ENCODE results near the gene FAM200A. TPM values are rescaled to one million over a fixed set of nuclear protein-coding genes. Genes with fewer than 3 reads are reported as not detected.

The FAM200A gene
- total RNA-seq, 1 experiment from 2014 or later, result 5.2 TPM

- peak within 1 kb of the TSS; percentile 87 for H3K4me3 ChIP-seq (ENCODE audit: low read depth, low read length)
- intact Hi-C loops (cut with micrococcal nuclease; ENCODE audit: unreplicated experiment), result loop anchor here (1.0 to 10.0 kb wide), 2 partner anchors 28 to 195 kb away; partner anchors contain the start of gene ZNF789
- Mint-ChIP-seq H3K27me3 (ENCODE audit: insufficient read depth, unreplicated experiment) (no peaks in the 10 kb centered on the region), H3K36me3 (ENCODE audit: insufficient read depth, unreplicated experiment) (peaks cover 42% of the 10 kb centered on the region), H3K4me1 (ENCODE audit: low read depth, unreplicated experiment) (peaks cover 11% of the 10 kb centered on the region), H3K27ac (ENCODE audit: unreplicated experiment) (peak within 1 kb of the TSS; percentile 97), H3K9me3 (ENCODE audit: unreplicated experiment) (no peaks in the 10 kb centered on the region), H3K4me3 (ENCODE audit: unreplicated experiment) (peak within 1 kb of the TSS; percentile 92)
- no peaks in the 10 kb centered on the region for H3K27me3 ChIP-seq (replicated peaks; ENCODE audit: control insufficient read depth, insufficient read depth, low read length)
- peaks cover 5% of the 10 kb centered on the region; the same call in 1 of the 2 replicates for H3K9me3 ChIP-seq
- POLR2A ChIA-PET, result interaction anchor here (0.5 to 1.7 kb wide), 5 partner anchors 27 to 116 kb away, joined by 3 to 5 read pairs (median 4); partner anchors contain the start of genes BUD31, PDAP1 and ZSCAN25
- H3K4me1 ChIP-seq, result no peaks in the 10 kb centered on the region
- TF ChIP-seq CTCF (IDR thresholded peaks at IDR 0.05; ENCODE audit: insufficient read depth in 1 of 2, low read depth in 1 of 2, low read length in 1 of 2, severe bottlenecking in 1 of 2, unreplicated experiment in 1 of 2), result no peak
- TSS peak; percentile 87 for BruUV-seq (replicated peaks)
- H3K36me3 ChIP-seq (ENCODE audit: control insufficient read depth, insufficient read depth, low read length), result peaks cover 3% of the 10 kb centered on the region; the same call in 1 of the 2 replicates
- DNase-seq, result peak; percentile 92 to 93
- CTCF ChIA-PET, result interaction anchor here (1.2 kb wide), 1 partner anchor 27 kb away, joined by 3 read pairs; no protein-coding TSS in a partner anchor
These were observed 51.9 kb downstream of the FAM200A start, which contains the start of gene ZNF394 for GRCh38 chr7:99499721-99500636. TSS of gene ZNF394 (minus strand) at chr7:99500281. CDS start at chr7:99500093, 188 bp downstream.

- CTCF ChIA-PET, result interaction anchor here (0.7 to 1.2 kb wide), 2 partner anchors 26 to 279 kb away, joined by 3 to 4 read pairs; no protein-coding TSS in a partner anchor
- peaks cover 11% of the 10 kb centered on the region for H3K9me3 ChIP-seq
- Mint-ChIP-seq H3K9me3 (ENCODE audit: unreplicated experiment) (no peaks in the 10 kb centered on the region), H3K27me3 (ENCODE audit: insufficient read depth, unreplicated experiment) (no peaks in the 10 kb centered on the region), H3K4me1 (ENCODE audit: low read depth, unreplicated experiment) (peaks cover 11% of the 10 kb centered on the region), H3K36me3 (ENCODE audit: insufficient read depth, unreplicated experiment) (peaks cover 42% of the 10 kb centered on the region), H3K4me3 (ENCODE audit: unreplicated experiment) (peak overlapping the region; percentile 92), H3K27ac (ENCODE audit: unreplicated experiment) (peak overlapping the region; percentile 97)
- peak overlapping the region; percentile 87 for H3K4me3 ChIP-seq (ENCODE audit: low read depth, low read length)
- no peak for DNase-seq
- POLR2A ChIA-PET, result interaction anchor here (0.6 to 1.5 kb wide), 3 partner anchors 26 to 117 kb away, joined by 3 to 5 read pairs (median 4); partner anchors contain the start of gene ZSCAN25
- no TSS peak for BruUV-seq (replicated peaks)
- H3K27me3 ChIP-seq (replicated peaks; ENCODE audit: control insufficient read depth, insufficient read depth, low read length), result no peaks in the 10 kb centered on the region
- H3K36me3 ChIP-seq (ENCODE audit: control insufficient read depth, insufficient read depth, low read length), result peaks cover 4% of the 10 kb centered on the region
- intact Hi-C loops (cut with micrococcal nuclease; ENCODE audit: unreplicated experiment), result no loop called here
- TF ChIP-seq CTCF (IDR thresholded peaks at IDR 0.05; ENCODE audit: insufficient read depth in 1 of 2, low read depth in 1 of 2, low read length in 1 of 2, severe bottlenecking in 1 of 2, unreplicated experiment in 1 of 2), result no peak
- H3K4me1 ChIP-seq, result no peaks in the 10 kb centered on the region
These were observed 52.6 kb downstream of the FAM200A start for GRCh38 chr7:99499371-99499720.

GRCh38 chr7:99498546-99498944 is 53.4 kb downstream of the FAM200A start:
- BruUV-seq (replicated peaks), result no TSS peak
- no peaks in the 10 kb centered on the region for H3K27me3 ChIP-seq (replicated peaks; ENCODE audit: control insufficient read depth, insufficient read depth, low read length)
- peaks cover 4% of the 10 kb centered on the region for H3K9me3 Mint-ChIP-seq (ENCODE audit: unreplicated experiment)
- TF ChIP-seq CTCF (IDR thresholded peaks at IDR 0.05; ENCODE audit: insufficient read depth in 1 of 2, low read depth in 1 of 2, low read length in 1 of 2, severe bottlenecking in 1 of 2, unreplicated experiment in 1 of 2), result no peak
- peak overlapping the region; percentile 92 for H3K4me3 Mint-ChIP-seq (ENCODE audit: unreplicated experiment)
- peak overlapping the region; percentile 87 for H3K4me3 ChIP-seq (ENCODE audit: low read depth, low read length)
- peaks cover 48% of the 10 kb centered on the region for H3K36me3 Mint-ChIP-seq (ENCODE audit: insufficient read depth, unreplicated experiment)
- intact Hi-C loops (cut with micrococcal nuclease; ENCODE audit: unreplicated experiment), result no loop called here
- no peaks in the 10 kb centered on the region for H3K27me3 Mint-ChIP-seq (ENCODE audit: insufficient read depth, unreplicated experiment)
- peaks cover 11% of the 10 kb centered on the region for H3K4me1 Mint-ChIP-seq (ENCODE audit: low read depth, unreplicated experiment)
- no peaks in the 10 kb centered on the region for H3K4me1 ChIP-seq
- DNase-seq, result no peak
- POLR2A ChIA-PET, result interaction anchor here (1.5 kb wide), 1 partner anchor 90 kb away, joined by 3 read pairs; the partner anchor contains the start of genes BUD31 and PDAP1
- H3K27ac Mint-ChIP-seq (ENCODE audit: unreplicated experiment), result peak overlapping the region; percentile 97
- peaks cover 11% of the 10 kb centered on the region for H3K36me3 ChIP-seq (ENCODE audit: control insufficient read depth, insufficient read depth, low read length)
- H3K9me3 ChIP-seq, result peaks cover 19% of the 10 kb centered on the region
- CTCF ChIA-PET, result interaction anchor here (0.7 kb wide), 1 partner anchor 280 kb away, joined by 4 read pairs; no protein-coding TSS in a partner anchor

All from Caco-2 (cell line).